Measurements from ENCODE around the gene BZW2.

The BZW2 gene

DNA sequence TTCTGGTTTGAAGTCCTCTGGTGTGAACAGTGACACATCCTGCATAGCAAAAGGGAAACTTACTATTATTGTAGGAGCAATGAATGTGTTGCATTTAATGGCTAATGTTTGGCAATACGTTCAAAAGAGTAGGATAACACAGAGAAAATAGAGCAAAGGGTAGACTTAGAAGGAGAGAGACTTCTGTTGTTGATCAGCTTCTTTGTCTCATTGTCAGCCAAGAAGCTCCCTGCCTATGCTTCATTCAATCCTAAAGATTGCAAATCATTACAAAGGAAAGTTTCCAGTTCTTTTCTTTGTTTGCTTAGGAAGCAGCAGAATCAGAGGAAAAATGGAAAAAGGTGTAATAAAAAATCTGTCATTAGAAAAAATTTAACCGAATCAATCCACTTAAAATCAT, 99.7 kb downstream of the BZW2 start:
- DNase-seq: no peak

- no peak for DNase-seq
Measured at GRCh38 chr7:16747102-16747501, 101.1 kb downstream of the BZW2 start.

DNA sequence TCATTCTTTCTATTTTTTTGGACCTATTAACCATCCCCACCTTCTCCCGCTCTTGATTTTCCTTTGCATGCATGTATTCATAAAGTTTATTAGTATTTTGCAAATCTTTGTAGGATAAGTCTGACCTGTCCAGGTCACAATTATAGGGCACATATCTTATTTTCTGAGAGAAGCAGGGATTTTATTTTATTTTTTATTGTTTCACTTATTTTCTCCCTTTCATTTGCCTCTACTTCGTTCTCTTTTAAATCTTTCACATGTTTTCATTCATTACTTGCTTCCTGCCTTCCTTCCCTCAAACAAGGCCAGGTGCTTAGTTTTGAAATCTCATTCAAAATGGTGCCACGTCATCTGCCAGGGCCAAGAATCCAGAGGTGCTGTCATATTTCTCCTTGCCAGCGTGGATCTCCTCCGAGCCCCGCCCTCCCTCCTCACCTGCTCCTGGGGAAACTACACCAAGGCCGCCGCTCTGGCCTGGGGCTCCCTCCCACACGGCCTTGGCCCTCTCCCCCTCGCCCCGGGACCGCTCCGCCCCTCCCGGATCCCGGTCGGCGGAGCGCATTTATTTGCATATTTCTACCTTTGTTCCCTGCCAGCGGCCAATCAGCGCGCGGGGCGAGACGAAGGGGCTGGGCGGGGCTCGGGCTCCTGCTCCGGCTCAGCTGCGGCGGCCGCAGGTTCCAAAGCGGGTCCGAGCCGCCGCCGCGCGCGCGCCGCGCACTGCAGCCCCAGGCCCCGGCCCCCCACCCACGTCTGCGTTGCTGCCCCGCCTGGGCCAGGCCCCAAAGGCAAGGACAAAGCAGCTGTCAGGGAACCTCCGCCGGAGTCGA, 107.3 kb downstream of the BZW2 start, which contains the start of gene TSPAN13:
TSS of gene TSPAN13 (plus strand) at position 654 of the 830 bp plus-strand sequence. CDS start 213 bp downstream, outside the sequence.
- DNase-seq: peak in 56 of 58 donors; percentile 8 to 86 (median 58)

DNA sequence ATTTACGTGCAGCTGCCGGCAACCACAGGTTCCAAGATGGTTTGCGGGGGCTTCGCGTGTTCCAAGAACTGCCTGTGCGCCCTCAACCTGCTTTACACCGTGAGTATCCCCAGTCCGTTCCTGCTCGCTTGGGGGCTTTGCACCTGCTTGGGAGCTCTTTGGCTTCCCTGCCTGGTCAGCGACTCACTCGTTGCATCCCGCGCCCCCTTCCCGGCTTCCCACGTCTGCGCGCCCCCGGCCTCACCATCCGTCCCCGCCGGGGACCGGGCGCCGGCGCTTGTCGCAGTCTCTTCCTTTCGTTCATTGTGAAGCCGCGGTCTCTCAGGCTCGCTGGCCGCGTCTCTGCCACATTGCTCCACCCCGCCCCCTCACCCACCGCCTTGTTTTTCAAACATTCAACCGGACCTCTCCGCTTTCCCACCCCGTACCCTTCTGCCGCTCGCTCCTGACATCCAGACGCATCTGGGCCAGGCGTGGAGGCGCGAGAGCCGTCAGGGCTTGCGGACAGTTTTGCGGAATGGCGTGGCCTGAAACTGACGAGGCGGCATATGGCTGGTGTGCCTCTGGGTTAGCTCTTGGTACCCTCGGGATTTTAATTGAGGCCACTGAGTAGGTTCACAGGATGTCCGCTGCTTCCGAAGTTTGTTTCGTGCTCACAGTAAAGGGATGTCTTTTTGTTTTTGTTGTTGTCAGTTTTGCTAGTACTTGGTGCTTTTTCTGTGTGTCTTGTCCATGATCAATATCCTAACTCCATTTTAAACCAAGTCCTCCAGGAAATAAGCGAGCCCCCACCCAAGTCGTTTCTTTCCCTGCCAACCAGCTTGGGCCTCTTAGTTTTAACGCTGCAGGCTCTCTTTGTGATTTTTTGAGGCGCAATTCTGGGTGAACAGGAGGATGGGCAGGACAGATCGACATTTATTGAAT, 108.2 kb downstream of the BZW2 start:
- DNase-seq: peak in 27 of 58 donors; percentile 3 to 72 (median 28)

- DNase-seq: peak in 3 of 58 donors; percentile 1 to 18 (median 4)
Measured at GRCh38 chr7:16754856-16755317, 108.9 kb downstream of the BZW2 start.

- DNase-seq: no peak
Measured at GRCh38 chr7:16755397-16755796, 109.4 kb downstream of the BZW2 start.

Measured in anterior cingulate cortex (tissue), 58 donors.